ENCODE measurements around the gene SLC35C1. TPM values are rescaled to one million over a fixed set of nuclear protein-coding genes. Genes with fewer than 3 reads are reported as not detected.
A peak's percentile ranks its signal among the peaks of the same experiment; 100 is the strongest.

SLC35C1 gene
- total RNA-seq, 4 donors from 2014 or later, result 11.2 to 15.8 (median 14.0) TPM

- H3K9me3 ChIP-seq, result no peaks in the 10 kb centered on the region
- TF ChIP-seq CTCF (IDR thresholded peaks at IDR 0.05), result no peak
- TF ChIP-seq POLR2A (IDR thresholded peaks at IDR 0.05), result no peak
- 80 to 87% methylated on average over 8 of the region's 8 CpGs for WGBS, 2 donors
- no peaks in the 10 kb centered on the region for H3K36me3 ChIP-seq
- no peak overlapping the region for H3K27ac ChIP-seq
- intact Hi-C loops (cut with DNase I), result loop anchor here (10.0 kb wide), 1 partner anchor 200 kb away; no protein-coding TSS in a partner anchor
- H3K4me1 ChIP-seq, result peaks cover 0 to 5% of the 10 kb centered on the region in 2 donors
- H3K27me3 ChIP-seq, result no peaks in the 10 kb centered on the region
- no peak for DNase-seq
- no peak overlapping the region for H3K4me3 ChIP-seq (replicated peaks in 1 of 3)
Observed at GRCh38 chr11:45765107-45765668, 39.8 kb upstream of the SLC35C1 start.

- Histone ChIP-seq H3K9me3 (no peaks in the 10 kb centered on the region), H3K36me3 (no peaks in the 10 kb centered on the region), H3K27ac (no peak overlapping the region), H3K4me1 (peaks cover 0 to 5% of the 10 kb centered on the region in 2 donors), H3K27me3 (no peaks in the 10 kb centered on the region), H3K4me3 (replicated peaks in 1 of 3) (no peak overlapping the region)
- TF ChIP-seq CTCF (IDR thresholded peaks at IDR 0.05), result no peak
- WGBS, 2 donors, result 58 to 71% methylated on average over 4 of the region's 4 CpGs
- peak; percentile 38 to 56 for DNase-seq
- intact Hi-C loops (cut with DNase I), result loop anchor here (10.0 kb wide), 1 partner anchor 201 kb away; no protein-coding TSS in a partner anchor
Observed at GRCh38 chr11:45765836-45766235, 39.1 kb upstream of the SLC35C1 start.

GRCh38 chr11:45766469-45766868, 38.5 kb upstream of the SLC35C1 start:
- no peak for TF ChIP-seq CTCF (IDR thresholded peaks at IDR 0.05)
- no peak for TF ChIP-seq POLR2A (IDR thresholded peaks at IDR 0.05)
- Histone ChIP-seq H3K9me3 (no peaks in the 10 kb centered on the region), H3K27me3 (no peaks in the 10 kb centered on the region), H3K4me3 (replicated peaks in 1 of 3) (no peak overlapping the region), H3K36me3 (no peaks in the 10 kb centered on the region), H3K4me1 (peaks cover 0 to 8% of the 10 kb centered on the region in 2 donors), H3K27ac (no peak overlapping the region)
- no peak for DNase-seq
- WGBS, 2 donors, result 75 to 77% methylated on average over 7 of the region's 7 CpGs
- intact Hi-C loops (cut with DNase I), result loop anchor here (10.0 kb wide), 1 partner anchor 202 kb away; no protein-coding TSS in a partner anchor

GRCh38 chr11:45768486-45768885, 36.5 kb upstream of the SLC35C1 start:
- Histone ChIP-seq H3K27me3 (no peaks in the 10 kb centered on the region), H3K4me1 (peaks cover 0 to 11% of the 10 kb centered on the region in 2 donors), H3K4me3 (replicated peaks in 1 of 3) (no peak overlapping the region), H3K36me3 (no peaks in the 10 kb centered on the region), H3K27ac (no peak overlapping the region), H3K9me3 (no peaks in the 10 kb centered on the region)
- DNase-seq, result no peak
- WGBS, 2 donors, result 91 to 93% methylated on average over 5 of the region's 5 CpGs
- intact Hi-C loops (cut with DNase I), result loop anchor here (10.0 kb wide), 1 partner anchor 204 kb away; no protein-coding TSS in a partner anchor
- no peak for TF ChIP-seq CTCF (IDR thresholded peaks at IDR 0.05)
- TF ChIP-seq POLR2A (IDR thresholded peaks at IDR 0.05), result no peak

- intact Hi-C loops (cut with DNase I), result loop anchor here (10.0 kb wide), 2 partner anchors 205 to 395 kb away; no protein-coding TSS in a partner anchor
- no peaks in the 10 kb centered on the region for H3K9me3 ChIP-seq
Observed at GRCh38 chr11:45769960-45770359, 35.0 kb upstream of the SLC35C1 start.

More at GRCh38 chr11:45769960-45770359, 35.0 kb upstream of the SLC35C1 start:
- H3K27me3 ChIP-seq, result no peaks in the 10 kb centered on the region
- peaks cover 0 to 11% of the 10 kb centered on the region in 2 donors for H3K4me1 ChIP-seq
- no peak overlapping the region for H3K27ac ChIP-seq
- no peak for DNase-seq
- 94 to 98% methylated on average over 5 of the region's 5 CpGs for WGBS, 2 donors
- H3K36me3 ChIP-seq, result no peaks in the 10 kb centered on the region
- no peak overlapping the region for H3K4me3 ChIP-seq (replicated peaks in 1 of 3)
- TF ChIP-seq CTCF (IDR thresholded peaks at IDR 0.05) (no peak), POLR2A (IDR thresholded peaks at IDR 0.05) (no peak)
